ENCODE results near the gene TM2D3.
A peak's percentile ranks its signal among the peaks of the same experiment; 100 is the strongest.
"Not testable (repeated sequence)": the region's sequence is repeated elsewhere in the genome, so short reads cannot be mapped to it uniquely, and the experiment has no call there.

TM2D3 gene

GRCh38 chr15:101657968-101658784 is 6.0 kb upstream of the TM2D3 start:
- no peak for DNase-seq (ENCODE audit: low read depth in 2 of 3, low spot score in 1 of 3)

DNA sequence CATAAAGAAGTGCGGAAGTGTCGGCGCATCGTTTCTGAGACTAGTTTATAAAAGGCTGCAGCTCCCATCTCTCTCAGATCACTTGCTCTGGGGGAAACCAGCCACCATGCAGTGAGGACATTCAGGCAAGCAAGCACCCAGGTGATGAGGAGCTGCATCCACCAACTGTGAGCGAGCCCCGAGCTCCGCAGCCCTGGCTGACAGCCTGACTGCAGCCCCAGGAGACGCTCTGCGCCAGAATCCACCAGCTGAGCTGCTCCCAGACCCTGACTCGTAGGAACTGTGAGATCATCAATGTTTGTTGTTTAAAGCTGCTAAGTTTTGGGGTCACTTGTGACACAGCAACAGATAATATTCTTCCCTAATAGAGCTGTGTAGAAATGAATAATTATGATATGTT is 5.0 kb upstream of the TM2D3 start:
- DNase-seq (ENCODE audit: low read depth in 2 of 3, low spot score in 1 of 3): no peak

- DNase-seq (ENCODE audit: low read depth in 2 of 3, low spot score in 1 of 3): not testable (repeated sequence)
These were observed 2.6 kb upstream of the TM2D3 start for GRCh38 chr15:101654624-101655337.

- no peak for DNase-seq (ENCODE audit: low read depth in 2 of 3, low spot score in 1 of 3)
These were observed 2.0 kb upstream of the TM2D3 start for GRCh38 chr15:101654171-101654570.

- DNase-seq (ENCODE audit: low read depth in 2 of 3, low spot score in 1 of 3): no peak
These were observed 727 bp upstream of the TM2D3 start for GRCh38 chr15:101652786-101653430.

DNA sequence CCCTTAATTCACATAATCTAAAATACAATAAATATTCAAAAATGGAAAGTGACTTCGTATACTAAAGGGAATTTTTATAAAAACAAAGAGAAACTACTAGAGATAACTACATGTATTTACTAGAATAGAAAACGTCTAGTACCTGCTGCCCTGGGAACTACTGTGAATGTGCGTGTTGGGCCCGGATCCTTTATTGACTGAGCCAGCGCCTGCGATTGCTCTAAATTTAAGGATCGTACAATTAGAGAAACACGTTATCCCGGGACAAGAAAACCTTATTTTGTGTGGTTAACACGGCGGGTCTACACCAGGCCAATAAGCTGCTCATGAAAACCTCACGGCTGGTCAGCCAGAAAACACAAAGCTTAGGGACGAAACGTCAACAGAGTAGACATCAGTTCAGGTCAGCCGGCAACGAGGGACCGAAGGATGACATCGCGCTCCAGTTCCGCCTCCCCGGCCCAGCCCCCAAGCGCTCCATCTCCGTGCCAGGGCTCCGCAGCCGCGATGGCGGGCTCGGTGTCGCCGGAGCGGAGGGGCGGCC is 555 bp downstream of the TM2D3 start:
- no peak for DNase-seq (ENCODE audit: low read depth in 2 of 3, low spot score in 1 of 3)

DNA sequence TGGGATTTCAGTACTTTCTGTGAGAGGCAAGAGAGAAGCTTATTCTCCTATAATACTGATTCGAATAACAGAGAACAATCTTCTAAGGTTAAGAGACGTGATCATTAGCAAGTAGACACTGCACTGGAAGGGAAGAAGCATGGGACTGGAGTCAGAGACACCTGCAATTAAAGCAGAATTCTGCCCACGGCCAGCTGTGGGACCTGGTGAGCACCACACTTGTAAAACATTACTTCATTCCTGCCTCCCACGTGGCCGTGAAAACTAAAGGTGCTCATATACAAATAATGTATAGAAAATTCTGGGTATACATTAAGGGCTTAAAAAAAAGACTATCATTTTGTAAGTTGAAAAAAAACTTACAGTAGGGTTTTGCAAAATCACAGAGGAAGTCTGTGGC is 2.0 kb downstream of the TM2D3 start:
- no peak for DNase-seq (ENCODE audit: low read depth in 2 of 3, low spot score in 1 of 3)

- DNase-seq (ENCODE audit: low read depth in 2 of 3, low spot score in 1 of 3): no peak
These were observed 3.8 kb downstream of the TM2D3 start for GRCh38 chr15:101648356-101648755.

DNA sequence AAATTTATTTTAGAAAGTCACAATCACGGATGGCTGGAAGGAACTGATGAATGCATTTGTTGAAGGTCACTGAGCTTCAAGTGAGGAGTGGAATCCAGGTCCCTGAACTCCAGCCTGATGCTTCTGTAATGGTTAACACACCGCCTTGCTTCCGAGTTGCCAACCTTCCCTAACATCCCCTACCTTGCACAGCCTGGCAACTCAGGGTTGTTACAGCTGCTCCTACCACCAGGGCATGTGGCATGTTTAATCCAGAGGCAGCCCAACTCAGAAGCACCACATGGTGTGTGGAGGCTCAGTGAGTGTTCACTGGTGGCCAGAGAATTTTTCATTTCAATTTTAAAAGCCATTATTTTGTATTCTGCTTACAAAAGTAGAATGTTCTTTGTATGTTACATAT is 4.9 kb downstream of the TM2D3 start:
- DNase-seq (ENCODE audit: low read depth in 2 of 3, low spot score in 1 of 3): no peak

GRCh38 chr15:101646672-101647071 is 5.5 kb downstream of the TM2D3 start:
- DNase-seq (ENCODE audit: low read depth in 2 of 3, low spot score in 1 of 3): no peak

DNA sequence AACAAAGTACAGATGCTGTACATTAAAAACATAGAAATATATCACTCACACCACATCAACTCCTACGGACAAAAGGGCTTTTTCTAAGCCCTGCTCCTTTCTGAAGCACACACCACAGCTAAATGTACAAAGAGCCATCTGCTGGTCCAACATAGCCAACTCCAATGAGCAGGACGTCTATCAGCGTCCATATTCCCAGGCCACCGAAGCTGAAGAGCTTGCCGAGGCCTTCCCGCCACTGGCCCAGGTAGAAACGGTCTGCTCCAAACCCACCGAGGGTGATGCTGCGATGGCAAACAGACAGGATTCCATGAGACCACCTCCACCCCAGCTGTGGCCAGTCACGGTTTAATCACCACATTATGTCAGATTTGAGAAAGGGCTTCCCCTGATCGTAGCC is 9.8 kb downstream of the TM2D3 start:
- DNase-seq (ENCODE audit: low read depth in 2 of 3, low spot score in 1 of 3): no peak

DNA sequence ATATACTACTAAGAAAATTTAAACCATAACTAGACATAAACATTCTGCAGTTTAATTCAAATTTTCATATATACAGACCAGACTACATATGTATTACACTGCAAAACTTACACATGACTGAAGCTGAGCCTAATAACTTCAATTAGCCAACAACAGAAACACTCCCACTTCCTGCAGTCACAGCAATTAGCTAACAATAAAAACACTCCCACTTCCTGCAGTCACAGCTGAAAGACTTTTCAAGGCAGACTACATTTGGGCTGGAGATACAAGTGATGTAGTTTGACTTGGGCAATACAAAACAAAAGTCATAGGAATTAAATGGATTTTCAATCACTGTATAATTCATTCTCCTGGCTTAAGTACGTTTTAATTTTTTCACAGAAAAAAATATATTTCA is 10.3 kb downstream of the TM2D3 start:
- DNase-seq (ENCODE audit: low read depth in 2 of 3, low spot score in 1 of 3): no peak

- peak; percentile 53 to 74 (median 61) for DNase-seq (ENCODE audit: low read depth in 2 of 3, low spot score in 1 of 3)
These were observed 10.9 kb downstream of the TM2D3 start for GRCh38 chr15:101641129-101641764.

DNA sequence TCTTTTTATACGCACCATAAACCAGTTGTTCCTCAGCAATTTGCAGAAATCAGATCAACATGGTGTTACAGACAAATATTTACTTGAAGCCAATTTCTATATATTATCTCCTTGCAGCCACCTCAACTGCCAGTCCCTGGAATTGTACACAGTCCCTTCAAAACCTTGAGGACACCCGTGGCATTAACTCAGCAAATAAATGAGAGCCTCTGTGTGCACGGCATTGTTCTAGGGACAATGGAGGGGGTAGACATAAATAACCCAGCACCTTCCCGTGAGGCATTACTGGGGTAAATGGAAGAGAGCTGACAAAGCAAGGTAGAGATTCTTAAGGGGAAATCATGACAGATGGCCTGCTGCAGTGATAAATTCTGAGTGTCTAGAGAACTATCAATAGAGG is 12.5 kb downstream of the TM2D3 start:
- no peak for DNase-seq (ENCODE audit: low read depth in 2 of 3, low spot score in 1 of 3)

- no peak for DNase-seq (ENCODE audit: low read depth in 2 of 3, low spot score in 1 of 3)
These were observed 14.3 kb downstream of the TM2D3 start for GRCh38 chr15:101637919-101638318.

DNA sequence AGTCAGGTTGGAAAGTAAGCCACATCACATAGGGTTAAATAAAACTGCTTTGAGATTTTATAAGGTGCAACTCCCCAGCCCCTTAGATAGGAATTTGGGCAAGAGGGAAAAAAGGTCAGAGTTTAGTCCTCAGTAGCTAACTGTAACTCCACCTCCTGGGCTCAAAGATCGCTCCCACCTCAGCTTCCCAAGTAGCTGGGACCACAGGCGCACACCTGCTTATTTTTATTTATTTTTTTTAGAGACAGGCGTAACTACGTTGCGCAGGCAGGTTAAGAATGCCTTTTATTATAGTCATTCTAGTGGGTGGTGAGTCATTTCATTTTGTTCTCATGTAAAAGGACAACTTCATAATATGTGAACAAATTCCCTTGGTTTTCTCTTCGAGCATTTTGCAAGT is 14.7 kb downstream of the TM2D3 start:
- DNase-seq (ENCODE audit: low read depth in 2 of 3, low spot score in 1 of 3): no peak

DNA sequence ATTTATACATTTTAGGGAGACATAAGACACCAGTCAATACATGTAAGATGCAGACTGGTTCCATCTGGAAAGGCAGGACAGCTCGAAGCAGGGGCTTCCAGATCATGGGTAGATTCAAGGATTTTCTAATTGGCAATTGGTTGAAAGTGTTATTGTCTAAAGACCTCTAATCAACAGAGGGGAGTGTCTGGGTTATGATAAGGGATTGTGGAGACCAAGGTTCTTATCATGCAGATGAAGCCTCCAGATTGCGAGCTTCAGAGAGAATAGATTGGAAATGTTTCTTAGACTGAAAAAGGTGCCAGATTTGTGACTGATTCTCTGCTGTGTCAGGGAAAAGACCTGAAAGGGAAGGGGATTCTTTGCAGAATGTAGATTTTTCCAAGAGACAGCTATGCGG is 15.1 kb downstream of the TM2D3 start:
- DNase-seq (ENCODE audit: low read depth in 2 of 3, low spot score in 1 of 3): no peak

GRCh38 chr15:101635944-101636727 is 16.0 kb downstream of the TM2D3 start:
- no peak for DNase-seq (ENCODE audit: low read depth in 2 of 3, low spot score in 1 of 3)

DNA sequence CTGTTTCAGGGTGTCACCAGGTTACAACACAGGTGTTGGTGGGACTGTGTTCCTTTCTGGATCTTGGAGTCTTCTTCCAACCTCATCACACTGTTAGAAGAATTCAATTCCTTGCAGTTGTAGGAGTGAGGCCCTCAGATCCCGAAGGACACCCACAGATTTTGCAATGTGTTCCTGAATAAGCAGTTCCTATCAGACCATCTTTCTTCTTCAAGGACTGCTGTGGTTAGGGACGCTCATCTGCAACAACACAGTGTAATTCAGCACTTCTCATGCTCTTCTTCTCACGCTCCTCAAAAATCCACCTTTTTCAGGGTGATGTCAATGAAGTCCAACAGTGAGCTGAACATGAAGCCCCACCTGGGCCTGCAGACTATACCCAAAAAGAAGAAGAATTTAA is 18.8 kb downstream of the TM2D3 start:
- DNase-seq (ENCODE audit: low read depth in 2 of 3, low spot score in 1 of 3): no peak

GRCh38 chr15:101626729-101627128 is 25.5 kb downstream of the TM2D3 start:
- not testable (repeated sequence) for DNase-seq (ENCODE audit: low read depth in 2 of 3, low spot score in 1 of 3)

DNA sequence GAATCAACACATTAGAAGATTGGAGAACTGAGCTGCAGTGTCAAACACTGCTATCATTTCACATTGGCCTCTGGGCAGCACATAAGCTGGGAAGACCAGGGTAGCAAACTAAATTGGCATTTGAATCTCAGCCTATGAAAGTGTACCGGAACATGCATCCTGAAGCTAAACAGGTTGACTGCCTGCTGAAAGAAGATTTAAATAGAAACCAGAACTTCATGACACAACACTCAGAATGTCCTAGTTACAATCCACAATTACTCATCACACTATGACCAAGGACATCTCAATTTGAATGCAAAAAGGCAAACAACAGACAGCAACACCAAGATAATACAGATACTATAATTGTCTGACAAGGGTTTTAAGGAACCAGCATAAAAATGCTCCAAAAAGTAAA is 26.2 kb downstream of the TM2D3 start:
- no peak for DNase-seq (ENCODE audit: low read depth in 2 of 3, low spot score in 1 of 3)

Measured in stimulated activated CD4-positive, alpha-beta T cell treated with anti-CD3 and anti-CD28 coated beads, Interleukin-12 subunit alpha, Interleukin-12 subunit beta, amount 100 ng/mL, for 48 hours (primary cell).